ENCODE measurements around the gene PJA2. TPM values are rescaled to one million over a fixed set of nuclear protein-coding genes. Genes with fewer than 3 reads are reported as not detected.

Gene PJA2
- total and polyA plus RNA-seq, 8 donors: 81.4 to 147 (median 125) TPM

DNA sequence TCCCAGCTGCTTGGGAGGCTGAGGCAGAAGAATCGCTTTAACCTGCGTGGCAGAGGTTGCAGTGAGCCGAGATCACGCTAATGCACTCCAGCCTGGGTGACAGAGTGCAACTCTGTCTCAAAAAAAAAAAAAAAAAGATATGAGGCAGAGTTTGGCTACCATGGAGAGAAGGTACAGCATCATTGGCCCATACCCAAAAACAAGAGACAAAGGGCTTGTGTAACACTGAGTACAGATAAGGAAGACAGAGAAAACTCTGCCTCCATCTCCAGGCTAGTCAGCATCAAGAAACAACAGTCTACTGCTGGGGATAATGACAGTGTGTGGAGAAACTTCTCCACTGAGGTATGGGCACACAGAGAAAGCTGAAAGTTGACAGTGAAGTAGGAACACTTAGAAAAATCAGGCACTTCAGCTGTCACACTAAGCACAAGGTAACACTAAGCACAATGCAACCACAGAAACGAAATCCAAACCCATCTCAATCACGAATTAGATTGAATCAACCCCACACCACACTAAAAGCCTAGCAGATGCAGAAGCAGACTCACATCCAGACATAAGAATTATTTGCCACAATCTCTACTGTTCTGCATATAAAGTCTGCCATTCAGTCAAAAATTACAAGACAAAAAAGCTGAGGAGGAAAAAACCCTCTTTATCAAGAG is 10.5 kb downstream of the PJA2 start:
- TF ChIP-seq, protein P1, sequence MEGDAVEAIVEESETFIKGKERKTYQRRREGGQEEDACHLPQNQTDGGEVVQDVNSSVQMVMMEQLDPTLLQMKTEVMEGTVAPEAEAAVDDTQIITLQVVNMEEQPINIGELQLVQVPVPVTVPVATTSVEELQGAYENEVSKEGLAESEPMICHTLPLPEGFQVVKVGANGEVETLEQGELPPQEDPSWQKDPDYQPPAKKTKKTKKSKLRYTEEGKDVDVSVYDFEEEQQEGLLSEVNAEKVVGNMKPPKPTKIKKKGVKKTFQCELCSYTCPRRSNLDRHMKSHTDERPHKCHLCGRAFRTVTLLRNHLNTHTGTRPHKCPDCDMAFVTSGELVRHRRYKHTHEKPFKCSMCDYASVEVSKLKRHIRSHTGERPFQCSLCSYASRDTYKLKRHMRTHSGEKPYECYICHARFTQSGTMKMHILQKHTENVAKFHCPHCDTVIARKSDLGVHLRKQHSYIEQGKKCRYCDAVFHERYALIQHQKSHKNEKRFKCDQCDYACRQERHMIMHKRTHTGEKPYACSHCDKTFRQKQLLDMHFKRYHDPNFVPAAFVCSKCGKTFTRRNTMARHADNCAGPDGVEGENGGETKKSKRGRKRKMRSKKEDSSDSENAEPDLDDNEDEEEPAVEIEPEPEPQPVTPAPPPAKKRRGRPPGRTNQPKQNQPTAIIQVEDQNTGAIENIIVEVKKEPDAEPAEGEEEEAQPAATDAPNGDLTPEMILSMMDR (IDR thresholded peaks at IDR 0.05): no peak
- no peaks in the 10 kb centered on the region for H3K27me3 ChIP-seq
- H3K4me3 ChIP-seq: no peak overlapping the region
- ATAC-seq (no peak), DNase-seq (no peak)
- intact Hi-C loops (cut with DNase I): no loop called here
- H3K27ac ChIP-seq: no peak overlapping the region
- no peaks in the 10 kb centered on the region for H3K9me3 ChIP-seq
- peaks cover 11 to 56% of the 10 kb centered on the region in 2 donors for H3K4me1 ChIP-seq
- peaks cover 0 to 6% of the 10 kb centered on the region in 2 donors for H3K36me3 ChIP-seq

DNA sequence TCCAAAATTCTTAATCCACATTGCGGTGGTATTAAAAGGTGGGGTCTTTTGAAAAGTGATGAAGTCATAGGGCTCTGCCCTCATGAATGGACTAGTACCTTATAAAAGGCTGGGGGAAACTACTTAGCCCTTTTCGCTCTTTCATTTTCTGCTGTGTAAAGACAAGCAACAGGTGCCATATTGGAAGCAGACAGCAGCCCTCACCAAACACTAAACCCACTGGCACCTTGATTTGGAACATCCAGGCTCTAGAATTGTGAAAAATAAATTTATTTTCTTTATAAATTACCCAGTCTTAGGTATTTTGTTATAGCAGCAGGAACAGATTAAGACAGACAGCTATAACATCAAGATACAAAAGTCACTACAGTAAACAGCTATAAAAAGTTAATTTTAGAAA is 12.8 kb downstream of the PJA2 start:
- H3K27ac ChIP-seq: no peak overlapping the region
- no peak overlapping the region for H3K4me3 ChIP-seq
- H3K36me3 ChIP-seq: no peaks in the 10 kb centered on the region
- DNase-seq (no peak), ATAC-seq (no peak)
- intact Hi-C loops (cut with DNase I): no loop called here
- H3K4me1 ChIP-seq: peaks cover 10 to 60% of the 10 kb centered on the region in 2 donors
- H3K9me3 ChIP-seq: no peaks in the 10 kb centered on the region
- no peaks in the 10 kb centered on the region for H3K27me3 ChIP-seq
- TF ChIP-seq, protein P1 (IDR thresholded peaks at IDR 0.05): no peak

DNA sequence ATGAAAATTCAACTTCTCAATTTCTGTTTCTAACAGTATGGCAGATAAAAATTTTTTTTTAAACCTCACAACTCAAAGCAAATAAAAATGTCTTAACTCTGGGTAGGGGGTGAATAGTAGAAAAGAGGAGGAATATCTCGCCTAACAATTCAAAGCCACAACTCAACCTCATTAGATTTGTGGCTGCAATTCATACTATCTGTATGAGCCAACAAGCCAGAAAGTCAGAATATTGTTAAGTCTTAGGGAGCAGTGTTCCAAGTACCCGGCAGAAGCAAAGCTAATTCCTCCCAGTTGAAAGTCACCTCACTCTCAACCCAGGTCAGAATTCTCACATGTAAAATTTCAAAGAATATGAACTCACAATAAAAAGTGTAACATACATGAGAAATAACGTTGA is 15.0 kb downstream of the PJA2 start:
- Histone ChIP-seq H3K9me3 (no peaks in the 10 kb centered on the region), H3K4me3 (no peak overlapping the region), H3K36me3 (no peaks in the 10 kb centered on the region), H3K27ac (no peak overlapping the region), H3K4me1 (peaks cover 3 to 50% of the 10 kb centered on the region in 2 donors), H3K27me3 (no peaks in the 10 kb centered on the region)
- intact Hi-C loops (cut with DNase I): no loop called here
- TF ChIP-seq, protein P1 (IDR thresholded peaks at IDR 0.05): no peak
- no peak for ATAC-seq
- DNase-seq: no peak

DNA sequence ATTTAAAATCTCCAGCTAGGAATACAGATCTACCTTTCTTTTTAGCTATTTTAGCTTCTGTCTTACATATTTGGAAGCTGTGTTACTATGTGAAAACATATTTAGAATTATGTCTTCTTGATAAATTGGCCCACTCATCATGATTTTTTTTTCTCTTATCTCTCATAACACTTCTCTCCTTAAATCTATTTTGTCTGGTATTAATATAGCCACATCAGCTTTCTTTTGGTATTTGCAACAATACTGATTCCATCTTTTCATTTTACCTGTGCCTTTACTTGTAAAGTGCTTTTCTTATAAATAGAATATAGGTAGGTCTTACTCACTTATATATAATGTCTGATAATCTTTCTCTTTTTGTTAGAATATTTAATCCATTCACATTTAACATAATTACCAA is 19.6 kb downstream of the PJA2 start:
- ATAC-seq: no peak
- intact Hi-C loops (cut with DNase I): no loop called here
- no peak for DNase-seq
- H3K27me3 ChIP-seq: no peaks in the 10 kb centered on the region
- H3K36me3 ChIP-seq: no peaks in the 10 kb centered on the region
- H3K4me1 ChIP-seq: peaks cover 0 to 66% of the 10 kb centered on the region in 2 donors
- no peaks in the 10 kb centered on the region for H3K9me3 ChIP-seq
- TF ChIP-seq, protein P1 (IDR thresholded peaks at IDR 0.05): no peak
- H3K4me3 ChIP-seq: no peak overlapping the region
- no peak overlapping the region for H3K27ac ChIP-seq

DNA sequence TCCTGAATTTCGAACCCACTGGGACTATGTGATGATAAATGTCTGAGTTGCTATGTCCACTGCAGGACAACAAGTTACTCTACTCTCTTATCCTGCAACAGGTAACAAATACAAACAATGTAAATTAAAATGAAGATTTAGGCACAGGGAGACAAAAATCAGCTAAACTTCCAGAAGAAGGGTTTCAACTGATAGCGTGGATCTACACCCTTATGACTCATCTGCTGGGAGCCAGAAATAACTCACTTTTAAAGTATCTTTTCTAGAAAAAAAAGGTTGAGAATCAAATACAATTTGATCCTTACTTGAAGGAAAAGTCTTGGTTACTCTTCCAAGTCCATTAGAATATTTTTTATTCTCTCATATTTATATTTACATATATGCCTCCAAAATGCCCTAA is 21.4 kb downstream of the PJA2 start:
- DNase-seq (no peak), ATAC-seq (no peak)
- TF ChIP-seq, protein P1 (IDR thresholded peaks at IDR 0.05): no peak
- Histone ChIP-seq H3K4me1 (peaks cover 0 to 54% of the 10 kb centered on the region in 2 donors), H3K9me3 (no peaks in the 10 kb centered on the region), H3K27me3 (no peaks in the 10 kb centered on the region), H3K36me3 (peaks cover 0 to 2% of the 10 kb centered on the region in 2 donors), H3K4me3 (no peak overlapping the region), H3K27ac (no peak overlapping the region)
- intact Hi-C loops (cut with DNase I): no loop called here

All from left lung (tissue), 10 donors.